WTC11 (cell line): Measurements from ENCODE around the gene RAPGEF5. TPM values are rescaled to one million over a fixed set of nuclear protein-coding genes. Genes with fewer than 3 reads are reported as not detected.

Experiments used
- ATAC-seq: fragments of 200-7000 bp; cut with Tn5 transposase; 2 replicates; pipeline ENCODE4 v1.10.0; 2021; ENCODE audit warnings: mild to moderate bottlenecking, moderate library complexity
- CTCF ChIA-PET: fragments of 300-600 bp; sonication (Branson Sonifier 250); formaldehyde crosslinking; loops from one replicate; lab custom pipeline; 2021; ENCODE audit warnings: antibody characterized with exemption; lab: Charles Lee
- POLR2A ChIA-PET: fragments of 350-600 bp; sonication (Branson Sonifier 250); formaldehyde crosslinking; loops from one replicate; lab custom pipeline; 2021; ENCODE audit warnings: antibody characterized with exemption; lab: Charles Lee
- DNase-seq: peaks from one replicate; pipeline ENCODE4 v3.0.0; 2021; ENCODE audit warnings: low spot score
- H3K27ac Mint-ChIP-seq: 2 replicates; pipeline ENCODE4 v1.8.0; 2021; ENCODE audit warnings: mixed read lengths
- H3K27me3 Mint-ChIP-seq: 2 replicates; pipeline ENCODE4 v1.8.0; 2021; ENCODE audit warnings: low read depth, mild to moderate bottlenecking, moderate library complexity, mixed read lengths
- H3K36me3 Mint-ChIP-seq: 2 replicates; pipeline ENCODE4 v1.8.0; 2021; ENCODE audit warnings: mixed read lengths
- H3K4me1 Mint-ChIP-seq: 2 replicates; pipeline ENCODE4 v1.8.0; 2022; ENCODE audit warnings: mixed read lengths
- H3K4me3 Mint-ChIP-seq: 2 replicates; pipeline ENCODE4 v1.8.0; 2021; ENCODE audit warnings: mild to moderate bottlenecking, moderate library complexity, mixed read lengths
- H3K9me3 Mint-ChIP-seq: 2 replicates; pipeline ENCODE4 v1.8.0; 2021; ENCODE audit warnings: mixed read lengths
- CREM ChIP-seq: sonication (generic); formaldehyde crosslinking; IDR thresholded peaks from 2 replicates; pipeline ENCODE4 v1.8.1; 2022; ENCODE audit warnings: mild to moderate bottlenecking, missing genetic modification reagents, moderate library complexity
- ELF4 ChIP-seq: sonication (generic); formaldehyde crosslinking; IDR thresholded peaks from 2 replicates; pipeline ENCODE4 v1.8.1; 2022; ENCODE audit warnings: low read depth, mild to moderate bottlenecking, moderate library complexity, missing genetic modification reagents
- ETV6 ChIP-seq: sonication (generic); formaldehyde crosslinking; IDR thresholded peaks from 2 replicates; pipeline ENCODE4 v1.8.1; 2022; ENCODE audit warnings: mild to moderate bottlenecking, missing genetic modification reagents
- GABPB1 ChIP-seq: sonication (generic); formaldehyde crosslinking; IDR thresholded peaks from 2 replicates; pipeline ENCODE4 v1.8.1; 2023; ENCODE audit warnings: mild to moderate bottlenecking, missing genetic modification reagents
- GTF2I ChIP-seq: fragments of 250-450 bp; sonication (Bioruptor Pico); conservative IDR thresholded peaks from 2 replicates; pipeline ENCODE4 v1.4.0; 2021; ENCODE audit warnings: mild to moderate bottlenecking
- HMGA2 ChIP-seq: fragments of 250-450 bp; sonication (Bioruptor Pico); IDR thresholded peaks from 2 replicates; pipeline ENCODE4 v1.4.0; 2021; ENCODE audit warnings: mild to moderate bottlenecking, moderate library complexity
- NFATC4 ChIP-seq: fragments of 250-450 bp; sonication (Bioruptor Pico); IDR thresholded peaks from 2 replicates; pipeline ENCODE4 v1.9.0; 2021; ENCODE audit warnings: mild to moderate bottlenecking
- NFE2L1 ChIP-seq: sonication (generic); formaldehyde crosslinking; IDR thresholded peaks from 2 replicates; pipeline ENCODE4 v1.8.1; 2023; ENCODE audit warnings: missing genetic modification reagents
- NR2C2 ChIP-seq: sonication (generic); formaldehyde crosslinking; IDR thresholded peaks from 2 replicates; pipeline ENCODE4 v1.8.0; 2022; ENCODE audit warnings: mild to moderate bottlenecking, missing genetic modification reagents
- RELA ChIP-seq: sonication (generic); formaldehyde crosslinking; IDR thresholded peaks from 2 replicates; pipeline ENCODE4 v1.8.1; 2022; ENCODE audit warnings: missing genetic modification reagents, mild to moderate bottlenecking, borderline replicate concordance
- SMAD4 ChIP-seq: sonication (generic); formaldehyde crosslinking; IDR thresholded peaks from 2 replicates; pipeline ENCODE4 v1.8.0; 2022; ENCODE audit warnings: mild to moderate bottlenecking, missing genetic modification reagents
- TCF7 ChIP-seq: sonication (generic); formaldehyde crosslinking; IDR thresholded peaks from 2 replicates; pipeline ENCODE4 v1.8.0; 2022; ENCODE audit warnings: mild to moderate bottlenecking, low read depth, missing genetic modification reagents, moderate library complexity
- ZNF396 ChIP-seq: fragments of 250-450 bp; sonication (Bioruptor Pico); IDR thresholded peaks from 2 replicates; pipeline ENCODE4 v1.8.0; 2021; ENCODE audit warnings: mild to moderate bottlenecking, moderate library complexity, borderline replicate concordance
- total RNA-seq: library from RNA; stranded (reverse); gene quantifications from 3 replicates; pipeline ENCODE4 v1.2.3, GENCODE V29; 2021
- TF ChIP-seq, protein P1 (sequence below): fragments of 250-450 bp; sonication (Bioruptor Pico); IDR thresholded peaks from 2 replicates; pipeline ENCODE4 v1.9.0; 2021; ENCODE audit warnings: mild to moderate bottlenecking, borderline replicate concordance
- TF ChIP-seq, protein P2 (sequence below): fragments of 250-450 bp; sonication (Bioruptor Pico); IDR thresholded peaks from 2 replicates; pipeline ENCODE4 v1.9.0; 2021; ENCODE audit warnings: moderate library complexity, mild to moderate bottlenecking, inconsistent platforms, borderline replicate concordance
- TF ChIP-seq, protein P3 (sequence below): sonication (generic); formaldehyde crosslinking; conservative IDR thresholded peaks from 2 replicates; pipeline ENCODE4 v1.8.1; 2022; ENCODE audit warnings: mild to moderate bottlenecking, missing genetic modification reagents
- TF ChIP-seq, protein P4 (sequence below): sonication (generic); formaldehyde crosslinking; IDR thresholded peaks from 2 replicates; pipeline ENCODE4 v1.8.0; 2022; ENCODE audit warnings: mild to moderate bottlenecking, missing genetic modification reagents
- TF ChIP-seq, protein P5 (sequence below): fragments of 250-450 bp; sonication (Bioruptor Pico); IDR thresholded peaks from 2 replicates; pipeline ENCODE4 v1.9.0; 2021; ENCODE audit warnings: mild to moderate bottlenecking

The RAPGEF5 gene
- total RNA-seq, 1 experiment from 2014 or later, result 12.3 TPM

DNA sequence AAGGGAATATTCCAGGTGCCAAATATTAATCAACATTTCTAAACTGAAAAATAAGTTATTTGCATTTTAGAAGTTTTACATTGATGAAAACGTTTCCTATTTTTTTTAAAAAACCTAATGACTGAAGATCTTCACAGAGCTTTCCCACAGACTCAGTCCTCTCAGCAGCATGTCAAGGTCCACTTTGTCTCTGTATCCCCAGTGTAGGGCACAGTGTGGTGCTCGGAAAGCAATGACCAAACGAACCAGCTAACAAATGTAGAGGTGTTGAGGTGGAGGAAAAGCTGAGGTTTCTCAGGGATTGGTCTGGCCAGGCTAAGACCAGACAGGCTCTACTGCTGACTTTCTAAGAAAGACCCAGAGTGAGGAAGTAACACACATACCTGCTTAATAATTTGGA lies 209.1 kb downstream of the RAPGEF5 start (continued):
- TF ChIP-seq, protein P1, sequence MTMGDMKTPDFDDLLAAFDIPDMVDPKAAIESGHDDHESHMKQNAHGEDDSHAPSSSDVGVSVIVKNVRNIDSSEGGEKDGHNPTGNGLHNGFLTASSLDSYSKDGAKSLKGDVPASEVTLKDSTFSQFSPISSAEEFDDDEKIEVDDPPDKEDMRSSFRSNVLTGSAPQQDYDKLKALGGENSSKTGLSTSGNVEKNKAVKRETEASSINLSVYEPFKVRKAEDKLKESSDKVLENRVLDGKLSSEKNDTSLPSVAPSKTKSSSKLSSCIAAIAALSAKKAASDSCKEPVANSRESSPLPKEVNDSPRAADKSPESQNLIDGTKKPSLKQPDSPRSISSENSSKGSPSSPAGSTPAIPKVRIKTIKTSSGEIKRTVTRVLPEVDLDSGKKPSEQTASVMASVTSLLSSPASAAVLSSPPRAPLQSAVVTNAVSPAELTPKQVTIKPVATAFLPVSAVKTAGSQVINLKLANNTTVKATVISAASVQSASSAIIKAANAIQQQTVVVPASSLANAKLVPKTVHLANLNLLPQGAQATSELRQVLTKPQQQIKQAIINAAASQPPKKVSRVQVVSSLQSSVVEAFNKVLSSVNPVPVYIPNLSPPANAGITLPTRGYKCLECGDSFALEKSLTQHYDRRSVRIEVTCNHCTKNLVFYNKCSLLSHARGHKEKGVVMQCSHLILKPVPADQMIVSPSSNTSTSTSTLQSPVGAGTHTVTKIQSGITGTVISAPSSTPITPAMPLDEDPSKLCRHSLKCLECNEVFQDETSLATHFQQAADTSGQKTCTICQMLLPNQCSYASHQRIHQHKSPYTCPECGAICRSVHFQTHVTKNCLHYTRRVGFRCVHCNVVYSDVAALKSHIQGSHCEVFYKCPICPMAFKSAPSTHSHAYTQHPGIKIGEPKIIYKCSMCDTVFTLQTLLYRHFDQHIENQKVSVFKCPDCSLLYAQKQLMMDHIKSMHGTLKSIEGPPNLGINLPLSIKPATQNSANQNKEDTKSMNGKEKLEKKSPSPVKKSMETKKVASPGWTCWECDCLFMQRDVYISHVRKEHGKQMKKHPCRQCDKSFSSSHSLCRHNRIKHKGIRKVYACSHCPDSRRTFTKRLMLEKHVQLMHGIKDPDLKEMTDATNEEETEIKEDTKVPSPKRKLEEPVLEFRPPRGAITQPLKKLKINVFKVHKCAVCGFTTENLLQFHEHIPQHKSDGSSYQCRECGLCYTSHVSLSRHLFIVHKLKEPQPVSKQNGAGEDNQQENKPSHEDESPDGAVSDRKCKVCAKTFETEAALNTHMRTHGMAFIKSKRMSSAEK (CRISPR knock-in tag), result no peak
- TF ChIP-seq, protein P2, sequence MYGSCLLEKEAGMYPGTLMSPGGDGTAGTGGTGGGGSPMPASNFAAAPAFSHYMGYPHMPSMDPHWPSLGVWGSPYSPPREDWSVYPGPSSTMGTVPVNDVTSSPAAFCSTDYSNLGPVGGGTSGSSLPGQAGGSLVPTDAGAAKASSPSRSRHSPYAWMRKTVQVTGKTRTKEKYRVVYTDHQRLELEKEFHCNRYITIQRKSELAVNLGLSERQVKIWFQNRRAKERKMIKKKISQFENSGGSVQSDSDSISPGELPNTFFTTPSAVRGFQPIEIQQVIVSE (CRISPR knock-in tag), result no peak
- TF ChIP-seq CREM (CRISPR knock-in tag), result no peak
- no peak for TF ChIP-seq ZNF396 (CRISPR knock-in tag)
- TF ChIP-seq TCF7 (CRISPR knock-in tag), result no peak
- TF ChIP-seq ETV6, result no peak
- no peak for TF ChIP-seq NR2C2
- TF ChIP-seq, protein P3, sequence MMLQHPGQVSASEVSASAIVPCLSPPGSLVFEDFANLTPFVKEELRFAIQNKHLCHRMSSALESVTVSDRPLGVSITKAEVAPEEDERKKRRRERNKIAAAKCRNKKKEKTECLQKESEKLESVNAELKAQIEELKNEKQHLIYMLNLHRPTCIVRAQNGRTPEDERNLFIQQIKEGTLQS (CRISPR knock-in tag), result no peak
- no peak for TF ChIP-seq RELA (CRISPR knock-in tag)
- no peak for TF ChIP-seq SMAD4 (CRISPR knock-in tag)
- TF ChIP-seq ELF4 (CRISPR knock-in tag), result no peak

DNA sequence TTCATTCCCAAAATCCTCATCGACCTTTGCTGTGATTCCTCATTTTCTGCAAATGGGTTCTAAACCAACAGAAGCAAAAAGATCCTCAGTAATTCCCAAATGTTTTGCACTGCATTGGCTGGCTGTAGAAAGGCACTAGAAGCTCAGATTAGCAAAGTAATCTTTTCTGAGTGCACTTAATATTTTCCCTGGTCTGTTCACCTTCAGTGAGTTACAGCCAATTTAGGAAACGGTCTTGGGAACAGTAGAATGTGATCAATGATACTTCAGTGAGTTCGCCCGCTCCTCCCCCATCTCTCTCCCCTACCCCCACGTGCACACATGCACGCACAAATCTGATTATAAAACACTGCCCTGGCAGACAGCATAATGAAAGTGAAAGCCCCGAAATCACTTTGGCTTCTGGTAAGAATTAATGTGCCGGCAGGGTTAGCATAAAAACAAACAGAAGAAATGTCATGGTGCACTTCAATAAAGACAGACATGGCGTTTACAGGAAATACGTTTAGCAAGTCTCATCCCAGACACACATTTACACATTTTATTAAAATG lies 209.9 kb downstream of the RAPGEF5 start:
- Mint-ChIP-seq H3K27ac (no peak overlapping the region), H3K27me3 (no peaks in the 10 kb centered on the region; the same call in 1 of the 2 replicates), H3K4me3 (no peak overlapping the region), H3K36me3 (peaks cover 31% of the 10 kb centered on the region)
- ChIA-PET CTCF (no interaction called here), POLR2A (no interaction called here)
- no peak for DNase-seq
- ATAC-seq, result no peak
- TF ChIP-seq NFE2L1, result no peak
- no peak for TF ChIP-seq HMGA2
- TF ChIP-seq, all 79 proteins: peak for 0
- peaks cover 17% of the 10 kb centered on the region for H3K4me1 Mint-ChIP-seq
- H3K9me3 Mint-ChIP-seq, result peaks cover 9% of the 10 kb centered on the region

DNA sequence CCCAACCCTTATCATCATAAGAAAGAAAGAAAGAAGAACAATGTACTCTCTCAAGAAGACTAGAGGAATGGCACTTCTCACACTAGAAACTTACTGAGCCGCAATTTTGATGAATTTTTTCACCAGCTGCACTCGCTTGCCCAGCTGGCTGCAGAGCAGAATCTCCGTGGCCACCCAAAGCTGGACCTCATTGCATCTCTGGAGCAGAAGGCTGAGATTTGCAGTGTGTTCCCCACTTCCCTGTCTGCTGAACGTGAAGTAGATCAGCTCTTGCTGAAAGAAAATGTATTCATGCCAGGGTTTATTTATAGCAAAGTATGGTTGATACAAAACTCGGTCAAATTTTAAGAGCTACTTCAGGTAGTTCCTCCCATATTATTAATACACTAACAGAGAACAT lies 212.0 kb downstream of the RAPGEF5 start:
- DNase-seq (no peak), ATAC-seq (no peak)
- ChIA-PET POLR2A (interaction anchor here (1.0 kb wide), 1 partner anchor 13 kb away, joined by 4 read pairs; no protein-coding TSS in a partner anchor), CTCF (no interaction called here)
- TF ChIP-seq TCF7 (CRISPR knock-in tag) (no peak), GTF2I (CRISPR knock-in tag) (no peak), GABPB1 (CRISPR knock-in tag) (no peak), NFATC4 (CRISPR knock-in tag) (no peak)
- TF ChIP-seq, protein P4, sequence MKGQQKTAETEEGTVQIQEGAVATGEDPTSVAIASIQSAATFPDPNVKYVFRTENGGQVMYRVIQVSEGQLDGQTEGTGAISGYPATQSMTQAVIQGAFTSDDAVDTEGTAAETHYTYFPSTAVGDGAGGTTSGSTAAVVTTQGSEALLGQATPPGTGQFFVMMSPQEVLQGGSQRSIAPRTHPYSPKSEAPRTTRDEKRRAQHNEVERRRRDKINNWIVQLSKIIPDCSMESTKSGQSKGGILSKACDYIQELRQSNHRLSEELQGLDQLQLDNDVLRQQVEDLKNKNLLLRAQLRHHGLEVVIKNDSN (CRISPR knock-in tag), result no peak
- TF ChIP-seq, protein P5, sequence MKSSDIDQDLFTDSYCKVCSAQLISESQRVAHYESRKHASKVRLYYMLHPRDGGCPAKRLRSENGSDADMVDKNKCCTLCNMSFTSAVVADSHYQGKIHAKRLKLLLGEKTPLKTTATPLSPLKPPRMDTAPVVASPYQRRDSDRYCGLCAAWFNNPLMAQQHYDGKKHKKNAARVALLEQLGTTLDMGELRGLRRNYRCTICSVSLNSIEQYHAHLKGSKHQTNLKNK (CRISPR knock-in tag), result no peak
- Mint-ChIP-seq H3K9me3 (peaks cover 9% of the 10 kb centered on the region), H3K36me3 (peaks cover 34% of the 10 kb centered on the region), H3K27ac (no peak overlapping the region), H3K27me3 (no peaks in the 10 kb centered on the region; the same call in 1 of the 2 replicates), H3K4me3 (no peak overlapping the region), H3K4me1 (peaks cover 36% of the 10 kb centered on the region)
